ENCODE results near the gene CRLF1.
"Not testable (repeated sequence)": the region's sequence is repeated elsewhere in the genome, so short reads cannot be mapped to it uniquely, and the experiment has no call there.

The CRLF1 gene

GRCh38 chr19:18593367-18594095, 13.1 kb downstream of the CRLF1 start:
- DNase-seq (ENCODE audit: low read depth in 3 of 3) = no peak

GRCh38 chr19:18592732-18593131, 13.9 kb downstream of the CRLF1 start:
- DNase-seq (ENCODE audit: low read depth in 3 of 3) = not testable (repeated sequence)

- no peak for DNase-seq (ENCODE audit: low read depth in 3 of 3)
Observed at GRCh38 chr19:18591735-18592385, 14.7 kb downstream of the CRLF1 start.

GRCh38 chr19:18590273-18591272, 16.0 kb downstream of the CRLF1 start:
- DNase-seq (ENCODE audit: low read depth in 3 of 3) = no peak

GRCh38 chr19:18589380-18590272, 17.0 kb downstream of the CRLF1 start:
- peak; percentile 51 to 65 (median 57) for DNase-seq (ENCODE audit: low read depth in 3 of 3)

GRCh38 chr19:18588611-18589379, 17.8 kb downstream of the CRLF1 start, which contains the start of gene REX1BD:
Gene REX1BD (plus strand): TSS chr19:18588798. CDS start chr19:18588802, 4 bp downstream.
- peak; percentile 71 to 82 (median 76) for DNase-seq (ENCODE audit: low read depth in 3 of 3)

- no peak for DNase-seq (ENCODE audit: low read depth in 3 of 3)
Observed at GRCh38 chr19:18587962-18588610, 18.5 kb downstream of the CRLF1 start.

GRCh38 chr19:18587561-18587960, 19.0 kb downstream of the CRLF1 start:
- DNase-seq (ENCODE audit: low read depth in 3 of 3) = no peak

- DNase-seq (ENCODE audit: low read depth in 3 of 3) = no peak
Observed at GRCh38 chr19:18586306-18586705, 20.3 kb downstream of the CRLF1 start.

- no peak for DNase-seq (ENCODE audit: low read depth in 3 of 3)
Observed at GRCh38 chr19:18580311-18580710, 26.3 kb downstream of the CRLF1 start.

GRCh38 chr19:18577365-18577914, 29.2 kb downstream of the CRLF1 start:
- DNase-seq (ENCODE audit: low read depth in 3 of 3) = no peak

- DNase-seq (ENCODE audit: low read depth in 3 of 3) = no peak
Observed at GRCh38 chr19:18576383-18576782, 30.2 kb downstream of the CRLF1 start.

- DNase-seq (ENCODE audit: low read depth in 3 of 3) = no peak
Observed at GRCh38 chr19:18574691-18575291, 31.8 kb downstream of the CRLF1 start.

GRCh38 chr19:18571564-18572344, 34.8 kb downstream of the CRLF1 start, which contains the start of gene UBA52:
Gene UBA52 (plus strand): TSS chr19:18571857. CDS start chr19:18573301, 1,444 bp downstream.
- DNase-seq (ENCODE audit: low read depth in 3 of 3) = peak; percentile 97 to 98 (median 98)

GRCh38 chr19:18568367-18568766, 38.2 kb downstream of the CRLF1 start:
- DNase-seq (ENCODE audit: low read depth in 3 of 3) = no peak

GRCh38 chr19:18566953-18567352, 39.6 kb downstream of the CRLF1 start:
- no peak for DNase-seq (ENCODE audit: low read depth in 3 of 3)

GRCh38 chr19:18562086-18562485, 44.5 kb downstream of the CRLF1 start:
- no peak for DNase-seq (ENCODE audit: low read depth in 3 of 3)

- no peak for DNase-seq (ENCODE audit: low read depth in 3 of 3)
Observed at GRCh38 chr19:18559685-18560084, 46.9 kb downstream of the CRLF1 start.
